Rectal smooth muscle tissue (tissue), 1 donor: ENCODE results near the gene GARIN5B.

Source experiments
- H3K27ac ChIP-seq: one replicate; pipeline ENCODE4 v1.7.0; 2013; ENCODE audit warnings: low read depth, low read length, inconsistent platforms
- H3K27me3 ChIP-seq: one replicate; pipeline ENCODE4 v1.7.0; 2013; ENCODE audit warnings: low read length; ENCODE audit not compliant: control insufficient read depth, insufficient read depth
- H3K36me3 ChIP-seq: one replicate; pipeline ENCODE4 v1.7.0; 2013; ENCODE audit warnings: low read length; ENCODE audit not compliant: control insufficient read depth, insufficient read depth
- H3K4me1 ChIP-seq: one replicate; pipeline ENCODE4 v1.7.0; 2013; ENCODE audit warnings: low read length; ENCODE audit not compliant: control insufficient read depth, insufficient read depth
- H3K4me3 ChIP-seq: one replicate; pipeline ENCODE4 v1.7.0; 2013; ENCODE audit warnings: low read length
- H3K9ac ChIP-seq: one replicate; pipeline ENCODE4 v1.7.0; 2013; ENCODE audit warnings: low read length

GARIN5B gene

GRCh38 chr19:55347442-55348009, 15.5 kb downstream of the GARIN5B start:
- Histone ChIP-seq H3K9ac (no peak overlapping the region), H3K4me1 (no peaks in the 10 kb centered on the region), H3K36me3 (peaks cover 10% of the 10 kb centered on the region), H3K4me3 (no peak overlapping the region), H3K27me3 (peaks cover 12% of the 10 kb centered on the region), H3K27ac (no peak overlapping the region)

GRCh38 chr19:55346725-55347441, 16.2 kb downstream of the GARIN5B start:
- Histone ChIP-seq H3K27me3 (peaks cover 5% of the 10 kb centered on the region), H3K27ac (no peak overlapping the region), H3K4me3 (no peak overlapping the region), H3K9ac (no peak overlapping the region), H3K36me3 (peaks cover 10% of the 10 kb centered on the region), H3K4me1 (no peaks in the 10 kb centered on the region)

- H3K36me3 ChIP-seq: peaks cover 10% of the 10 kb centered on the region
- H3K9ac ChIP-seq: no peak overlapping the region
Measured at GRCh38 chr19:55345818-55346724, 17.0 kb downstream of the GARIN5B start.

GRCh38 chr19:55345101-55345817, 17.8 kb downstream of the GARIN5B start:
- Histone ChIP-seq H3K4me1 (no peaks in the 10 kb centered on the region), H3K27ac (no peak overlapping the region), H3K4me3 (no peak overlapping the region), H3K36me3 (peaks cover 10% of the 10 kb centered on the region), H3K27me3 (no peaks in the 10 kb centered on the region), H3K9ac (no peak overlapping the region)

More at GRCh38 chr19:55345818-55346724, 17.0 kb downstream of the GARIN5B start:
- peaks cover 3% of the 10 kb centered on the region for H3K27me3 ChIP-seq
- H3K27ac ChIP-seq: no peak overlapping the region
- H3K4me3 ChIP-seq: no peak overlapping the region
- no peaks in the 10 kb centered on the region for H3K4me1 ChIP-seq

- Histone ChIP-seq H3K9ac (no peak overlapping the region), H3K27me3 (no peaks in the 10 kb centered on the region), H3K36me3 (peaks cover 10% of the 10 kb centered on the region), H3K27ac (no peak overlapping the region), H3K4me1 (no peaks in the 10 kb centered on the region), H3K4me3 (no peak overlapping the region)
Measured at GRCh38 chr19:55344444-55344843, 18.6 kb downstream of the GARIN5B start.

- no peak overlapping the region for H3K4me3 ChIP-seq
- no peak overlapping the region for H3K9ac ChIP-seq
Measured at GRCh38 chr19:55341595-55342531, 21.2 kb downstream of the GARIN5B start.

GRCh38 chr19:55341171-55341588, 21.9 kb downstream of the GARIN5B start:
- Histone ChIP-seq H3K4me3 (peak overlapping the region; percentile 92), H3K27me3 (no peaks in the 10 kb centered on the region), H3K9ac (no peak overlapping the region), H3K36me3 (peaks cover 10% of the 10 kb centered on the region), H3K4me1 (peaks cover 2% of the 10 kb centered on the region), H3K27ac (no peak overlapping the region)

More at GRCh38 chr19:55341595-55342531, 21.2 kb downstream of the GARIN5B start:
- Histone ChIP-seq H3K4me1 (peaks cover 2% of the 10 kb centered on the region), H3K27ac (no peak overlapping the region), H3K27me3 (no peaks in the 10 kb centered on the region), H3K36me3 (peaks cover 10% of the 10 kb centered on the region)

- Histone ChIP-seq H3K36me3 (peaks cover 10% of the 10 kb centered on the region), H3K27me3 (no peaks in the 10 kb centered on the region), H3K4me1 (peaks cover 2% of the 10 kb centered on the region), H3K27ac (no peak overlapping the region), H3K9ac (peak overlapping the region; percentile 96), H3K4me3 (peak overlapping the region; percentile 92)
Measured at GRCh38 chr19:55340784-55341147, 22.3 kb downstream of the GARIN5B start.

- peak overlapping the region; percentile 92 for H3K4me3 ChIP-seq
- H3K9ac ChIP-seq: peak overlapping the region; percentile 96
- H3K36me3 ChIP-seq: peaks cover 10% of the 10 kb centered on the region
- no peaks in the 10 kb centered on the region for H3K27me3 ChIP-seq
- peak overlapping the region; percentile 84 for H3K27ac ChIP-seq
- peaks cover 2% of the 10 kb centered on the region for H3K4me1 ChIP-seq
Measured at GRCh38 chr19:55339889-55340783, 22.9 kb downstream of the GARIN5B start.

GRCh38 chr19:55339105-55339888, 23.8 kb downstream of the GARIN5B start, which contains the start of gene KMT5C:
Gene KMT5C, plus strand, starts transcription at chr19:55339876. Its CDS starts 2,061 bp downstream, at chr19:55341937.
- H3K27me3 ChIP-seq: no peaks in the 10 kb centered on the region
- H3K4me1 ChIP-seq: peaks cover 2% of the 10 kb centered on the region
- H3K4me3 ChIP-seq: peak within 1 kb of the TSS; percentile 92

More at GRCh38 chr19:55339105-55339888, 23.8 kb downstream of the GARIN5B start, which contains the start of gene KMT5C:
- Histone ChIP-seq H3K36me3 (peaks cover 10% of the 10 kb centered on the region), H3K9ac (peak within 1 kb of the TSS; percentile 96), H3K27ac (peak within 1 kb of the TSS; percentile 95)
